WERI-Rb-1 (cell line): ENCODE measurements around the gene PRKCZ.

Experiments used
- DNase-seq: peaks from one replicate; pipeline ENCODE4 v3.0.0-alpha.2; 2020
- H3K27ac ChIP-seq: fragments of 250-450 bp; sonication (Bioruptor Pico); 2 replicates; pipeline ENCODE4 v1.5.1; 2020; ENCODE audit warnings: mild to moderate bottlenecking, moderate library complexity
- H3K27me3 ChIP-seq: fragments of 250-450 bp; sonication (Bioruptor Pico); 2 replicates; pipeline ENCODE4 v1.5.1; 2021; ENCODE audit warnings: mild to moderate bottlenecking, low read depth, moderate library complexity; ENCODE audit not compliant: insufficient read depth, severe bottlenecking
- H3K36me3 ChIP-seq: fragments of 250-450 bp; sonication (Bioruptor Pico); 2 replicates; pipeline ENCODE4 v1.5.1; 2020; ENCODE audit warnings: mild to moderate bottlenecking, moderate library complexity
- H3K4me3 ChIP-seq: 2 replicates; pipeline ENCODE4 v1.5.1; 2011; ENCODE audit warnings: low read depth, mild to moderate bottlenecking, control low read depth, low read length
- H3K9me3 ChIP-seq: fragments of 250-450 bp; sonication (Bioruptor Pico); 2 replicates; pipeline ENCODE4 v1.5.1; 2021; ENCODE audit warnings: mild to moderate bottlenecking, moderate library complexity; ENCODE audit not compliant: severe bottlenecking
- CTCF ChIP-seq: IDR thresholded peaks from 2 replicates; pipeline ENCODE4 v1.5.1; 2011; ENCODE audit warnings: low read depth, mild to moderate bottlenecking, control low read depth, inconsistent platforms, low read length

PRKCZ gene

GRCh38 chr1:2232916-2233438, 182.8 kb downstream of the PRKCZ start:
- Histone ChIP-seq H3K9me3 (no peaks in the 10 kb centered on the region), H3K27me3 (no peaks in the 10 kb centered on the region), H3K36me3 (peaks cover 32% of the 10 kb centered on the region), H3K4me3 (no peak overlapping the region), H3K27ac (no peak overlapping the region)
- no peak for TF ChIP-seq CTCF
- DNase-seq = no peak

DNA sequence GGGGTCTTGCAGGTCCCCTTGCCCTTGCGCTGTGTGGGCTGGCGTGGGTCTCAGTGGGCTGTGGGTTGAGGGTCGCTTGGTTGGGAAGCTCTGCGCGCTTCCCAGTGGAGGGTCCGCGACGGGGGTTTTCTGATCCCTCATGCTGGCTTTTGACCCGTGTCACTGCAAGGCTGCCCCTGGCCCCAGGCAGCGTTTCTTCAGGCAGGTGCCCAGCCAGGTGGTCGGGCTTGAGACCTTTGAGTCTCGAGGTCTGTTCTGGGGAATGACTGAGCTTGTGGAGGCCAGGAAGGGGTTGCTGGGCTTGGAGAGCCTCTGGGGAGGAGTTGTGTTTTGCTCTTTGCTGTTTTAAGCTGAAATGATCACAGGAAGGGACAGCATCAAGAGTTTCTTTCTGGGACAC, 183.3 kb downstream of the PRKCZ start:
- DNase-seq = no peak
- Histone ChIP-seq H3K27me3 (no peaks in the 10 kb centered on the region), H3K9me3 (no peaks in the 10 kb centered on the region), H3K4me3 (no peak overlapping the region), H3K27ac (no peak overlapping the region), H3K36me3 (peaks cover 34% of the 10 kb centered on the region)
- TF ChIP-seq CTCF = no peak

DNA sequence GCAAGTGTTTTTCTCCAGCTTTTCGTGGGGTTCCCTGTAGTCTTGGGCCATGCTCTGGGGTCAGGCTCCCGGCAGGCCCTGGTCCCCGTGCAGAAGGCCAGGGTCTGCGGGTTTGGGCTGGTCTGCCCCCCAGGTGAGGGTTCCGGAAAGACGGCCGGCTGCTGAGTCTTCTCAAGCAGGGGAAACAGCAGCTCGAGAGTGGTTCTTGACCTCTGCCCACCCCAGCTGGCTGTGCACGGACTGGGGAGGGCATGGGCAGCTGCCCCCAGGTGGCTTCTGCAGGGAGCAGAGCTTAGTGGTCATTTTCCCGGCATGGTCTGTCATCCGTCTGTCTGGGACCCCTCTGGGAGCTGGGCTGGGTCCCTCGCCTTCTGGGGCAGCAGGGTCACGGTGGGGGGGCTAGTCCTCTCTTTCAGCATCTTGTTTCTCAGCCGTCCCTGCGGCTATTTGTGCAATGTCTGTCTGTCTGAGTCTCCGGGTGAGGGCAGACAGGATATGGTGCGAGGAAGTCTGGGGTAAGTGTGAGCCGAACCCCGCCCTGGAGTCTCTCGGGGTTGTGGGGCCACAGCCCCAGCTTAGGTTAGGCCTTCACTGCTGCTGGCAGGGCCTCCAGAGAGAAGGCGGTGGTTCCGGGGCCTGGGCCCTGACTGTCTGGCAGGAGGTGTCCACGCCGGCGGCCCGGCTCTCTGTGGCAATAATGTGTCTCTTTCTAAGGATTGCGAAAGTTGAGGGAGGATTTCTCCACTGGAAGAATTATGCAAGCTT, 184.0 kb downstream of the PRKCZ start:
- Histone ChIP-seq H3K27ac (no peak overlapping the region), H3K27me3 (no peaks in the 10 kb centered on the region), H3K36me3 (peaks cover 36% of the 10 kb centered on the region), H3K9me3 (no peaks in the 10 kb centered on the region), H3K4me3 (no peak overlapping the region)
- DNase-seq = no peak
- TF ChIP-seq CTCF = no peak

GRCh38 chr1:2234762-2235113, 184.5 kb downstream of the PRKCZ start:
- no peak for DNase-seq
- Histone ChIP-seq H3K4me3 (no peak overlapping the region), H3K36me3 (peaks cover 32% of the 10 kb centered on the region), H3K9me3 (no peaks in the 10 kb centered on the region), H3K27ac (no peak overlapping the region), H3K27me3 (no peaks in the 10 kb centered on the region)
- TF ChIP-seq CTCF = no peak
